ENCODE results near the gene PCDH15.

DNA sequence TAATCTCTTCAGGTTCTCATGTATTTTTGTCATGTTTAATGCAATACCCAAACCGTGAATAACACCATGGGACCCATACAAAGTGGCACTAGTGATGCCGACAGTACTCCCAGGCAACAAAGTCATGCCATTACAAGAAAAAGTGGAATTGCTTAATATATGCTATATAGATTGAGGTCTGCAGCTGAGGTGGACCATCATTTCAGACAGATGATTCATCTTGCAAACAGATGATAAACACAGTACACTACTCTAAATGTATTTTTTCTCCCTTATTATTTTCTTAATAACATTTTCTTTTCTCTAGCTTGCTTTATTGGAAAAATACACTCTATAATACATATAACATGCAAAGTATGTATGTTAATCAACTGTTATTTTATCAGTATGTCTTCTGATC is 14.6 kb upstream of the PCDH15 start:
- TF ChIP-seq, protein P1, sequence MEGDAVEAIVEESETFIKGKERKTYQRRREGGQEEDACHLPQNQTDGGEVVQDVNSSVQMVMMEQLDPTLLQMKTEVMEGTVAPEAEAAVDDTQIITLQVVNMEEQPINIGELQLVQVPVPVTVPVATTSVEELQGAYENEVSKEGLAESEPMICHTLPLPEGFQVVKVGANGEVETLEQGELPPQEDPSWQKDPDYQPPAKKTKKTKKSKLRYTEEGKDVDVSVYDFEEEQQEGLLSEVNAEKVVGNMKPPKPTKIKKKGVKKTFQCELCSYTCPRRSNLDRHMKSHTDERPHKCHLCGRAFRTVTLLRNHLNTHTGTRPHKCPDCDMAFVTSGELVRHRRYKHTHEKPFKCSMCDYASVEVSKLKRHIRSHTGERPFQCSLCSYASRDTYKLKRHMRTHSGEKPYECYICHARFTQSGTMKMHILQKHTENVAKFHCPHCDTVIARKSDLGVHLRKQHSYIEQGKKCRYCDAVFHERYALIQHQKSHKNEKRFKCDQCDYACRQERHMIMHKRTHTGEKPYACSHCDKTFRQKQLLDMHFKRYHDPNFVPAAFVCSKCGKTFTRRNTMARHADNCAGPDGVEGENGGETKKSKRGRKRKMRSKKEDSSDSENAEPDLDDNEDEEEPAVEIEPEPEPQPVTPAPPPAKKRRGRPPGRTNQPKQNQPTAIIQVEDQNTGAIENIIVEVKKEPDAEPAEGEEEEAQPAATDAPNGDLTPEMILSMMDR (IDR thresholded peaks at IDR 0.05), result no peak
- no peak for TF ChIP-seq POLR2A (IDR thresholded peaks at IDR 0.05)

Measured in testis (tissue), 2 donors.